ENCODE results near the gene CCDC34.

The CCDC34 gene

DNA sequence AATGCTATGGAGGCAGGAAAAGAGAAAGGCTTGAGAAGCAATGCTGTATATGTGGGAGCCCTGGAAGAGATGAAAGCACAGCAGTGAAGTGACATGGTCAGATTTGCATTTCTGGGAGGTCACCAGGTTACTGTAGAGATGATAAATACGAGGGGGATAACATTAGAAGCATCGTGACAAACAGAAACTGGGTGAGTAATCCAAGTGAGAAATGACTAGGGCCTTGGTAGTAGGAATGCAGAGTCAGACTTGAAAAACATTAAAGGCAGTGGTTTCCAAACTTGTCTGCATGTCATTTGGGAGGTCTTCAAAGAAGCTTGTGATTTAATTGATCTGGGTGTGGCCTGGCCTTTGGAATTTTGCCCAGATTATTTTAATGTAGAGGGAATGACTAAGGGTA is 43.9 kb downstream of the CCDC34 start:
- Histone ChIP-seq H3K27ac (ENCODE audit: low read length) (no peak overlapping the region), H3K36me3 (ENCODE audit: insufficient read depth, low read length) (no peaks in the 10 kb centered on the region), H2AFZ (ENCODE audit: low read depth, low read length) (no peak overlapping the region), H3K79me2 (ENCODE audit: insufficient read depth, low read length) (no peaks in the 10 kb centered on the region), H3K9ac (ENCODE audit: low read depth, low read length) (no peak overlapping the region), H3K4me2 (ENCODE audit: insufficient read depth, low read length) (no peak overlapping the region), H3K4me1 (ENCODE audit: insufficient read depth, low read length) (no peaks in the 10 kb centered on the region), H3K4me3 (ENCODE audit: low read depth in 1 of 2, low read length in 2 of 2) (no peak overlapping the region), H3K27me3 (ENCODE audit: insufficient read depth, low read length, poor library complexity) (no peaks in the 10 kb centered on the region), H4K20me1 (ENCODE audit: insufficient read depth, low read length) (no peaks in the 10 kb centered on the region), H3K9me3 (ENCODE audit: insufficient read depth, low read length, severe bottlenecking) (no peaks in the 10 kb centered on the region)
- TF ChIP-seq, protein P1, sequence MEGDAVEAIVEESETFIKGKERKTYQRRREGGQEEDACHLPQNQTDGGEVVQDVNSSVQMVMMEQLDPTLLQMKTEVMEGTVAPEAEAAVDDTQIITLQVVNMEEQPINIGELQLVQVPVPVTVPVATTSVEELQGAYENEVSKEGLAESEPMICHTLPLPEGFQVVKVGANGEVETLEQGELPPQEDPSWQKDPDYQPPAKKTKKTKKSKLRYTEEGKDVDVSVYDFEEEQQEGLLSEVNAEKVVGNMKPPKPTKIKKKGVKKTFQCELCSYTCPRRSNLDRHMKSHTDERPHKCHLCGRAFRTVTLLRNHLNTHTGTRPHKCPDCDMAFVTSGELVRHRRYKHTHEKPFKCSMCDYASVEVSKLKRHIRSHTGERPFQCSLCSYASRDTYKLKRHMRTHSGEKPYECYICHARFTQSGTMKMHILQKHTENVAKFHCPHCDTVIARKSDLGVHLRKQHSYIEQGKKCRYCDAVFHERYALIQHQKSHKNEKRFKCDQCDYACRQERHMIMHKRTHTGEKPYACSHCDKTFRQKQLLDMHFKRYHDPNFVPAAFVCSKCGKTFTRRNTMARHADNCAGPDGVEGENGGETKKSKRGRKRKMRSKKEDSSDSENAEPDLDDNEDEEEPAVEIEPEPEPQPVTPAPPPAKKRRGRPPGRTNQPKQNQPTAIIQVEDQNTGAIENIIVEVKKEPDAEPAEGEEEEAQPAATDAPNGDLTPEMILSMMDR (IDR thresholded peaks at IDR 0.05; ENCODE audit: borderline replicate concordance, extremely low read depth, low read length, poor library complexity, severe bottlenecking): no peak
- TF ChIP-seq EZH2 (IDR thresholded peaks at IDR 0.05; ENCODE audit: borderline replicate concordance, low read depth, low read length, severe bottlenecking): no peak
- no peak for DNase-seq
- ATAC-seq (ENCODE audit: insufficient read depth, low read depth): no peak

GRCh38 chr11:27317751-27318150 is 45.3 kb downstream of the CCDC34 start:
- Histone ChIP-seq H3K79me2 (ENCODE audit: insufficient read depth, low read length) (no peaks in the 10 kb centered on the region), H2AFZ (ENCODE audit: low read depth, low read length) (no peak overlapping the region), H3K9me3 (ENCODE audit: insufficient read depth, low read length, severe bottlenecking) (no peaks in the 10 kb centered on the region), H3K36me3 (ENCODE audit: insufficient read depth, low read length) (no peaks in the 10 kb centered on the region), H3K4me1 (ENCODE audit: insufficient read depth, low read length) (no peaks in the 10 kb centered on the region), H3K4me2 (ENCODE audit: insufficient read depth, low read length) (no peak overlapping the region), H3K27ac (ENCODE audit: low read length) (no peak overlapping the region), H3K4me3 (ENCODE audit: low read depth in 1 of 2, low read length in 2 of 2) (no peak overlapping the region), H4K20me1 (ENCODE audit: insufficient read depth, low read length) (no peaks in the 10 kb centered on the region), H3K27me3 (ENCODE audit: insufficient read depth, low read length, poor library complexity) (no peaks in the 10 kb centered on the region), H3K9ac (ENCODE audit: low read depth, low read length) (no peak overlapping the region)
- TF ChIP-seq, protein P1 (IDR thresholded peaks at IDR 0.05; ENCODE audit: borderline replicate concordance, extremely low read depth, low read length, poor library complexity, severe bottlenecking): no peak
- no peak for TF ChIP-seq EZH2 (IDR thresholded peaks at IDR 0.05; ENCODE audit: borderline replicate concordance, low read depth, low read length, severe bottlenecking)
- no peak for DNase-seq
- no peak for ATAC-seq (ENCODE audit: insufficient read depth, low read depth)

DNA sequence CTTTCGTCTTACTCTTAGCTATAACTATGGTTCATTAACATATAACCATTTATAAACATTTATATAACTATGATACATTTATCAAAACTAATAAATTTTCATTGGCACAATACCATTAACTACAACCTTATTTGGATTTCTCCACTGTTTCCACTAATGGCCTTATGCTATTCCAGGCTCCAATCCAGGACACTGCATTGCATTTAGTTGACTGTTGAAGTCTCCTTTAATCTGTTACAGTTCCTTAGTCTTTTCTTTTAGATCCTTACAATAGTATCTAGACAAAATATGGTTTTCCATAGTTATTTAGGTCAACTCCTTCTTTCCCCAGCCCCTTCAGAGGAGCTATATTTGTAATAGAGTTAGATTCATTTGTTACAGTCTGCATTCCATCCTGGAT is 47.2 kb downstream of the CCDC34 start:
- Histone ChIP-seq H3K36me3 (ENCODE audit: insufficient read depth, low read length) (no peaks in the 10 kb centered on the region), H4K20me1 (ENCODE audit: insufficient read depth, low read length) (no peaks in the 10 kb centered on the region), H3K9me3 (ENCODE audit: insufficient read depth, low read length, severe bottlenecking) (no peaks in the 10 kb centered on the region), H3K4me1 (ENCODE audit: insufficient read depth, low read length) (no peaks in the 10 kb centered on the region), H2AFZ (ENCODE audit: low read depth, low read length) (no peak overlapping the region), H3K4me3 (ENCODE audit: low read depth in 1 of 2, low read length in 2 of 2) (no peak overlapping the region), H3K9ac (ENCODE audit: low read depth, low read length) (no peak overlapping the region), H3K27me3 (ENCODE audit: insufficient read depth, low read length, poor library complexity) (no peaks in the 10 kb centered on the region), H3K4me2 (ENCODE audit: insufficient read depth, low read length) (no peak overlapping the region), H3K27ac (ENCODE audit: low read length) (no peak overlapping the region), H3K79me2 (ENCODE audit: insufficient read depth, low read length) (no peaks in the 10 kb centered on the region)
- TF ChIP-seq EZH2 (IDR thresholded peaks at IDR 0.05; ENCODE audit: borderline replicate concordance, low read depth, low read length, severe bottlenecking): no peak
- TF ChIP-seq, protein P1 (IDR thresholded peaks at IDR 0.05; ENCODE audit: borderline replicate concordance, extremely low read depth, low read length, poor library complexity, severe bottlenecking): no peak
- DNase-seq (no peak), ATAC-seq (ENCODE audit: insufficient read depth, low read depth) (no peak)

All from DND-41 (cell line).